Measurements from ENCODE around the gene RPL39.

RPL39 gene

DNA sequence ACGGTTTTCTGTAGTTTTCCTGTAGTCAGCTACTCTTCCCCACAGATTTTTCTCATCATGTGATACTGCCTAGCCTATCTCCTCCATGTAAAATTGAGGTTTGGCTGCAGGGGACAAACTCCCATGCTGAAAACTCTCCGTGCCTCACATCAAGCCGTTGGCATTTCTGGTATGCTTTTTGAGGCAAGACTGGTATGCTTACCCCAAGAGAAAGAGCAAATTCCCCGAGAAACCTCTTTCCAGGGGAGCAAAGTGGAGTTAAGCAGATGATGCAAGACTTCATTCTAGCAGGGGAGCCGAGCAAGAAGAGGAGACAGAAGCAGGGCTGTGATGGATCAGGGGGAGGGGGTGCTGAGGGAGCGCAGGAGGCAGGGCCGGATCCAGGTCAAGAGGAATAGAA lies 28.2 kb downstream of the RPL39 start:
- TF ChIP-seq CTCF (IDR thresholded peaks at IDR 0.05; ENCODE audit: control extremely low read depth, extremely low read depth, low read depth, missing control alignments): no peak
- ChIA-PET POLR2A (no interaction called here), CTCF (no interaction called here)
- no peak for DNase-seq (ENCODE audit: extremely low spot score)

GRCh38 chrX:119762718-119763117 lies 28.7 kb downstream of the RPL39 start:
- DNase-seq (ENCODE audit: extremely low spot score): no peak
- ChIA-PET POLR2A (no interaction called here), CTCF (interaction anchor here (0.8 kb wide), 1 partner anchor 17 kb away, joined by 3 read pairs; no protein-coding TSS in a partner anchor)
- TF ChIP-seq CTCF (IDR thresholded peaks at IDR 0.05; ENCODE audit: control extremely low read depth, extremely low read depth, low read depth, missing control alignments): no peak

- DNase-seq (ENCODE audit: extremely low spot score): peak; percentile 32
- CTCF ChIA-PET: interaction anchor here (0.8 to 3.2 kb wide), 6 partner anchors 11 to 150 kb away, joined by 3 to 24 read pairs (median 4); partner anchors contain the start of gene RPL39
- POLR2A ChIA-PET: interaction anchor here (1.8 to 2.3 kb wide), 2 partner anchors 15 to 32 kb away, joined by 6 to 9 read pairs; partner anchors contain the start of gene RPL39
- TF ChIP-seq CTCF (IDR thresholded peaks at IDR 0.05; ENCODE audit: control extremely low read depth, extremely low read depth, low read depth, missing control alignments): no peak
Observed at GRCh38 chrX:119760026-119760877, 31.2 kb downstream of the RPL39 start.

GRCh38 chrX:119759248-119759766 lies 32.1 kb downstream of the RPL39 start:
- DNase-seq (ENCODE audit: extremely low spot score): no peak
- POLR2A ChIA-PET: interaction anchor here (1.8 to 2.3 kb wide), 2 partner anchors 16 to 33 kb away, joined by 6 to 9 read pairs; partner anchors contain the start of gene RPL39
- CTCF ChIA-PET: interaction anchor here (0.8 to 3.2 kb wide), 10 partner anchors 12 to 277 kb away, joined by 3 to 24 read pairs (median 4); partner anchors contain the start of gene RPL39
- TF ChIP-seq CTCF (IDR thresholded peaks at IDR 0.05; ENCODE audit: control extremely low read depth, extremely low read depth, low read depth, missing control alignments): no peak

- no peak for DNase-seq (ENCODE audit: extremely low spot score)
- TF ChIP-seq CTCF (IDR thresholded peaks at IDR 0.05; ENCODE audit: control extremely low read depth, extremely low read depth, low read depth, missing control alignments): no peak
- POLR2A ChIA-PET: interaction anchor here (1.8 to 2.3 kb wide), 3 partner anchors 17 to 33 kb away, joined by 6 to 14 read pairs (median 9); partner anchors contain the start of gene RPL39
- CTCF ChIA-PET: interaction anchor here (0.8 to 3.2 kb wide), 9 partner anchors 12 to 277 kb away, joined by 3 to 24 read pairs (median 4); no protein-coding TSS in a partner anchor
Observed at GRCh38 chrX:119758731-119759247, 32.6 kb downstream of the RPL39 start.
